Measurements from ENCODE around the gene THUMPD2.
A peak's percentile ranks its signal among the peaks of the same experiment; 100 is the strongest.

The THUMPD2 gene

GRCh38 chr2:39731546-39731945 lies 47.5 kb downstream of the THUMPD2 start:
- Histone ChIP-seq H3K4ac (ENCODE audit: low read depth in 1 of 2, low read length in 2 of 2) (no peak overlapping the region), H3K36me3 (ENCODE audit: control insufficient read depth in 1 of 2, insufficient read depth in 2 of 2, low read depth in 1 of 2, low read length in 2 of 2) (peaks cover 0 to 35% of the 10 kb centered on the region in 2 experiments), H3K23ac (ENCODE audit: low read length in 2 of 2) (no peak overlapping the region), H3K4me3 (ENCODE audit: insufficient read depth in 1 of 2, low read depth in 1 of 2, low read length in 2 of 2) (no peak overlapping the region), H2AK5ac (ENCODE audit: low read length, severe bottlenecking) (no peak overlapping the region), H2AFZ (ENCODE audit: low read depth, low read length) (no peak overlapping the region), H3K4me1 (ENCODE audit: control insufficient read depth, insufficient read depth, low read depth, low read length) (peaks cover 11% of the 10 kb centered on the region), H2BK120ac (ENCODE audit: low read depth, low read length) (no peak overlapping the region), H3K9me3 (ENCODE audit: control insufficient read depth, low read length) (no peaks in the 10 kb centered on the region), H2BK12ac (ENCODE audit: low read length in 2 of 2) (no peak overlapping the region), H3K79me1 (replicated peaks; ENCODE audit: low read length, poor library complexity, severe bottlenecking) (peaks cover 18% of the 10 kb centered on the region), H3K4me2 (ENCODE audit: low read length, poor library complexity, severe bottlenecking) (no peak overlapping the region), H3K27ac (ENCODE audit: low read length, poor library complexity, severe bottlenecking) (no peak overlapping the region), H3K18ac (ENCODE audit: low read depth in 1 of 2, low read length in 2 of 2) (no peak overlapping the region), H3K9ac (ENCODE audit: low read length) (no peak overlapping the region), H2BK15ac (ENCODE audit: low read depth, poor library complexity, severe bottlenecking) (no peak overlapping the region), H4K91ac (ENCODE audit: low read length) (no peak overlapping the region), H2BK5ac (ENCODE audit: low read depth, low read length, poor library complexity, severe bottlenecking) (no peak overlapping the region), H3K27me3 (ENCODE audit: control insufficient read depth in 1 of 2, insufficient read depth in 1 of 2, low read length in 2 of 2) (no peaks in the 10 kb centered on the region), H4K8ac (ENCODE audit: low read length) (no peak overlapping the region), H3K14ac (ENCODE audit: low read length in 2 of 2) (no peak overlapping the region)
- WGBS, result 83% methylated on average over 2 of the region's 3 CpGs
- no peak for DNase-seq

GRCh38 chr2:39730685-39731302 lies 48.3 kb downstream of the THUMPD2 start:
- H4K91ac ChIP-seq (ENCODE audit: low read length), result no peak overlapping the region
- peaks cover 11% of the 10 kb centered on the region for H3K4me1 ChIP-seq (ENCODE audit: control insufficient read depth, insufficient read depth, low read depth, low read length)
- no peak overlapping the region for H3K9ac ChIP-seq (ENCODE audit: low read length)
- no peak overlapping the region for H4K8ac ChIP-seq (ENCODE audit: low read length)
- no peaks in the 10 kb centered on the region for H3K27me3 ChIP-seq (ENCODE audit: control insufficient read depth in 1 of 2, insufficient read depth in 1 of 2, low read length in 2 of 2)
- H3K18ac ChIP-seq (ENCODE audit: low read depth in 1 of 2, low read length in 2 of 2), result no peak overlapping the region
- H2BK120ac ChIP-seq (ENCODE audit: low read depth, low read length), result no peak overlapping the region
- H2BK12ac ChIP-seq (ENCODE audit: low read length in 2 of 2), result no peak overlapping the region
- peak; percentile 46 for DNase-seq
- 73% methylated on average over 2 of the region's 2 CpGs for WGBS
- no peak overlapping the region for H2AK5ac ChIP-seq (ENCODE audit: low read length, severe bottlenecking)
- no peaks in the 10 kb centered on the region for H3K9me3 ChIP-seq (ENCODE audit: control insufficient read depth, low read length)
- no peak overlapping the region for H3K4me3 ChIP-seq (ENCODE audit: insufficient read depth in 1 of 2, low read depth in 1 of 2, low read length in 2 of 2)
- no peak overlapping the region for H2BK5ac ChIP-seq (ENCODE audit: low read depth, low read length, poor library complexity, severe bottlenecking)
- H3K23ac ChIP-seq (ENCODE audit: low read length in 2 of 2), result no peak overlapping the region
- no peak overlapping the region for H2AFZ ChIP-seq (ENCODE audit: low read depth, low read length)
- no peak overlapping the region for H2BK15ac ChIP-seq (ENCODE audit: low read depth, poor library complexity, severe bottlenecking)
- H3K4me2 ChIP-seq (ENCODE audit: low read length, poor library complexity, severe bottlenecking), result no peak overlapping the region
- H3K14ac ChIP-seq (ENCODE audit: low read length in 2 of 2), result no peak overlapping the region
- H3K4ac ChIP-seq (ENCODE audit: low read depth in 1 of 2, low read length in 2 of 2), result no peak overlapping the region
- no peak overlapping the region for H3K27ac ChIP-seq (ENCODE audit: low read length, poor library complexity, severe bottlenecking)
- H3K79me1 ChIP-seq (replicated peaks; ENCODE audit: low read length, poor library complexity, severe bottlenecking), result peaks cover 18% of the 10 kb centered on the region
- H3K36me3 ChIP-seq (ENCODE audit: control insufficient read depth in 1 of 2, insufficient read depth in 2 of 2, low read depth in 1 of 2, low read length in 2 of 2), result peaks cover 0 to 27% of the 10 kb centered on the region in 2 experiments

GRCh38 chr2:39730276-39730675 lies 48.8 kb downstream of the THUMPD2 start:
- H2BK120ac ChIP-seq (ENCODE audit: low read depth, low read length), result no peak overlapping the region
- H4K8ac ChIP-seq (ENCODE audit: low read length), result no peak overlapping the region
- no peak for DNase-seq
- H2BK12ac ChIP-seq (ENCODE audit: low read length in 2 of 2), result no peak overlapping the region
- H3K36me3 ChIP-seq (ENCODE audit: control insufficient read depth in 1 of 2, insufficient read depth in 2 of 2, low read depth in 1 of 2, low read length in 2 of 2), result peaks cover 0 to 22% of the 10 kb centered on the region in 2 experiments
- no peak overlapping the region for H2AK5ac ChIP-seq (ENCODE audit: low read length, severe bottlenecking)
- 89% methylated on average over 5 of the region's 5 CpGs for WGBS
- H3K27me3 ChIP-seq (ENCODE audit: control insufficient read depth in 1 of 2, insufficient read depth in 1 of 2, low read length in 2 of 2), result no peaks in the 10 kb centered on the region
- no peak overlapping the region for H2BK15ac ChIP-seq (ENCODE audit: low read depth, poor library complexity, severe bottlenecking)
- no peak overlapping the region for H2BK5ac ChIP-seq (ENCODE audit: low read depth, low read length, poor library complexity, severe bottlenecking)
- no peak overlapping the region for H4K91ac ChIP-seq (ENCODE audit: low read length)
- no peak overlapping the region for H3K9ac ChIP-seq (ENCODE audit: low read length)
- no peak overlapping the region for H3K4me3 ChIP-seq (ENCODE audit: insufficient read depth in 1 of 2, low read depth in 1 of 2, low read length in 2 of 2)
- H3K4me1 ChIP-seq (ENCODE audit: control insufficient read depth, insufficient read depth, low read depth, low read length), result peaks cover 9% of the 10 kb centered on the region
- H3K4ac ChIP-seq (ENCODE audit: low read depth in 1 of 2, low read length in 2 of 2), result no peak overlapping the region
- H3K18ac ChIP-seq (ENCODE audit: low read depth in 1 of 2, low read length in 2 of 2), result no peak overlapping the region
- H3K9me3 ChIP-seq (ENCODE audit: control insufficient read depth, low read length), result no peaks in the 10 kb centered on the region
- no peak overlapping the region for H3K23ac ChIP-seq (ENCODE audit: low read length in 2 of 2)
- no peak overlapping the region for H3K4me2 ChIP-seq (ENCODE audit: low read length, poor library complexity, severe bottlenecking)
- H2AFZ ChIP-seq (ENCODE audit: low read depth, low read length), result no peak overlapping the region
- H3K27ac ChIP-seq (ENCODE audit: low read length, poor library complexity, severe bottlenecking), result no peak overlapping the region
- H3K14ac ChIP-seq (ENCODE audit: low read length in 2 of 2), result no peak overlapping the region
- peaks cover 14% of the 10 kb centered on the region for H3K79me1 ChIP-seq (replicated peaks; ENCODE audit: low read length, poor library complexity, severe bottlenecking)

- Histone ChIP-seq H3K9ac (ENCODE audit: low read length) (no peak overlapping the region), H4K91ac (ENCODE audit: low read length) (no peak overlapping the region), H3K79me1 (replicated peaks; ENCODE audit: low read length, poor library complexity, severe bottlenecking) (peaks cover 9% of the 10 kb centered on the region), H3K4me2 (ENCODE audit: low read length, poor library complexity, severe bottlenecking) (no peak overlapping the region), H3K36me3 (ENCODE audit: control insufficient read depth in 1 of 2, insufficient read depth in 2 of 2, low read depth in 1 of 2, low read length in 2 of 2) (peaks cover 0 to 16% of the 10 kb centered on the region in 2 experiments), H3K23ac (ENCODE audit: low read length in 2 of 2) (no peak overlapping the region), H4K8ac (ENCODE audit: low read length) (no peak overlapping the region), H2BK12ac (ENCODE audit: low read length in 2 of 2) (peak overlapping the region in 1 of 2 experiments; percentile 21), H2BK120ac (ENCODE audit: low read depth, low read length) (no peak overlapping the region), H3K9me3 (ENCODE audit: control insufficient read depth, low read length) (no peaks in the 10 kb centered on the region), H3K4ac (ENCODE audit: low read depth in 1 of 2, low read length in 2 of 2) (no peak overlapping the region), H3K27me3 (ENCODE audit: control insufficient read depth in 1 of 2, insufficient read depth in 1 of 2, low read length in 2 of 2) (no peaks in the 10 kb centered on the region), H2BK15ac (ENCODE audit: low read depth, poor library complexity, severe bottlenecking) (no peak overlapping the region), H3K14ac (ENCODE audit: low read length in 2 of 2) (no peak overlapping the region), H2BK5ac (ENCODE audit: low read depth, low read length, poor library complexity, severe bottlenecking) (no peak overlapping the region), H2AFZ (ENCODE audit: low read depth, low read length) (no peak overlapping the region), H3K27ac (ENCODE audit: low read length, poor library complexity, severe bottlenecking) (no peak overlapping the region), H2AK5ac (ENCODE audit: low read length, severe bottlenecking) (peak overlapping the region; percentile 5), H3K4me1 (ENCODE audit: control insufficient read depth, insufficient read depth, low read depth, low read length) (peaks cover 10% of the 10 kb centered on the region), H3K18ac (ENCODE audit: low read depth in 1 of 2, low read length in 2 of 2) (no peak overlapping the region), H3K4me3 (ENCODE audit: insufficient read depth in 1 of 2, low read depth in 1 of 2, low read length in 2 of 2) (no peak overlapping the region)
- WGBS, result 73% methylated on average over 5 of the region's 5 CpGs
- DNase-seq, result peak; percentile 45
Measured at GRCh38 chr2:39728941-39729351, 50.1 kb downstream of the THUMPD2 start.

All from mesenchymal stem cell (in vitro differentiated cells and primary cell).